Omental fat pad (tissue), 4 donors: Measurements from ENCODE around the gene PCBP2. TPM values are rescaled to one million over a fixed set of nuclear protein-coding genes. Genes with fewer than 3 reads are reported as not detected.

ENCODE experiments used
- ATAC-seq: fragments of 150-250 bp; one replicate; pipeline ENCODE4 v1.9.1; 2016; ENCODE audit warnings: mild to moderate bottlenecking, moderate library complexity; ENCODE audit not compliant: low FRiP score
- DNase-seq: peaks from one replicate; pipeline ENCODE4 v3.0.0-alpha.2; 2019; ENCODE audit warnings: low spot score
- CTCF ChIP-seq, 3 donors: fragments of 450-650 bp; IDR thresholded peaks; one replicate each; pipeline ENCODE4 v1.5.1; 2016 to 2017; ENCODE audit warnings: antibody characterized with exemption in 3 of 3, mild to moderate bottlenecking in 3 of 3, moderate library complexity in 2 of 3
- total RNA-seq, 4 donors: library from RNA; depleted of rRNA; stranded (reverse); fragments of >200 nt; gene quantifications; one replicate each; pipeline ENCODE4 v1.1.0, GENCODE V29; 2016

PCBP2 gene
- total RNA-seq, 4 donors from 2014 or later: 498 to 666 (median 531) TPM

GRCh38 chr12:53483225-53483978 is 31.5 kb downstream of the PCBP2 start:
- no peak for ATAC-seq
- no peak for DNase-seq
- no peak for TF ChIP-seq CTCF (IDR thresholded peaks at IDR 0.05)

GRCh38 chr12:53483979-53484377 is 32.1 kb downstream of the PCBP2 start:
- TF ChIP-seq CTCF (IDR thresholded peaks at IDR 0.05): no peak
- DNase-seq: no peak
- no peak for ATAC-seq

- no peak for ATAC-seq
- DNase-seq: no peak
These were observed 33.0 kb downstream of the PCBP2 start for GRCh38 chr12:53484686-53485575.

GRCh38 chr12:53485955-53486735 is 34.2 kb downstream of the PCBP2 start:
- ATAC-seq (no peak), DNase-seq (no peak)
- no peak for TF ChIP-seq CTCF (IDR thresholded peaks at IDR 0.05)

More at GRCh38 chr12:53484686-53485575, 33.0 kb downstream of the PCBP2 start:
- no peak for TF ChIP-seq CTCF (IDR thresholded peaks at IDR 0.05)

- no peak for DNase-seq
- TF ChIP-seq CTCF (IDR thresholded peaks at IDR 0.05): no peak
- no peak for ATAC-seq
These were observed 35.0 kb downstream of the PCBP2 start for GRCh38 chr12:53486736-53487487.

GRCh38 chr12:53489242-53489864 is 37.5 kb downstream of the PCBP2 start:
- TF ChIP-seq CTCF (IDR thresholded peaks at IDR 0.05): no peak
- ATAC-seq (no peak), DNase-seq (no peak)
